Measurements from ENCODE around the gene DHRS1.

GRCh38 chr14:24307575-24308341 is 8.2 kb upstream of the DHRS1 start, which contains the start of gene CIDEB:
- TF ChIP-seq CTCF (conservative IDR thresholded peaks at IDR 0.05) (peak; percentile 80), EZH2 (IDR thresholded peaks at IDR 0.05; ENCODE audit: low read depth) (no peak)

Measured in PC-9 (cell line).